Endothelial cell (in vitro differentiated cells): ENCODE results near the gene PALD1. TPM values are rescaled to one million over a fixed set of nuclear protein-coding genes. Genes with fewer than 3 reads are reported as not detected.

ENCODE experiments used
- DNase-seq: peaks from one replicate; pipeline ENCODE4 v3.0.0; 2021; ENCODE audit warnings: low spot score
- H3K27ac Mint-ChIP-seq: one replicate; pipeline ENCODE4 v1.8.0; 2021; ENCODE audit warnings: mixed read lengths, inconsistent platforms; ENCODE audit not compliant: unreplicated experiment
- H3K27me3 Mint-ChIP-seq: one replicate; pipeline ENCODE4 v1.8.0; 2021; ENCODE audit warnings: mild to moderate bottlenecking, moderate library complexity, mixed read lengths, inconsistent platforms; ENCODE audit not compliant: unreplicated experiment
- H3K36me3 Mint-ChIP-seq: one replicate; pipeline ENCODE4 v1.8.0; 2021; ENCODE audit warnings: mild to moderate bottlenecking, low read depth, mixed read lengths, inconsistent platforms; ENCODE audit not compliant: unreplicated experiment
- H3K4me1 Mint-ChIP-seq: one replicate; pipeline ENCODE4 v1.8.0; 2021; ENCODE audit warnings: mild to moderate bottlenecking, mixed read lengths, inconsistent platforms; ENCODE audit not compliant: unreplicated experiment
- H3K4me3 Mint-ChIP-seq: one replicate; pipeline ENCODE4 v1.8.0; 2021; ENCODE audit warnings: mild to moderate bottlenecking, mixed read lengths, inconsistent platforms; ENCODE audit not compliant: unreplicated experiment
- H3K9me3 Mint-ChIP-seq: one replicate; pipeline ENCODE4 v1.8.0; 2021; ENCODE audit warnings: mixed read lengths, inconsistent platforms; ENCODE audit not compliant: unreplicated experiment
- CTCF ChIP-seq: fragments of 200-600 bp; sonication (generic); IDR thresholded peaks from one replicate; pipeline ENCODE4 v1.5.0; 2021; ENCODE audit warnings: antibody characterized with exemption; ENCODE audit not compliant: unreplicated experiment
- total RNA-seq: library from RNA; stranded (reverse); fragmentation: NEBNext Ultra II Directional; extraction: Animal tissue kit (Norgen Biotek cat#: 25700); gene quantifications from one replicate; pipeline ENCODE4 v1.2.1, GENCODE V29; 2021; ENCODE audit not compliant: unreplicated experiment

Gene PALD1
- total RNA-seq, 1 donor from 2014 or later = 166 TPM

GRCh38 chr10:70495691-70496261 lies 17.2 kb downstream of the PALD1 start:
- peaks cover 12% of the 10 kb centered on the region for H3K27me3 Mint-ChIP-seq
- peak overlapping the region; percentile 68 for H3K27ac Mint-ChIP-seq
- peak overlapping the region; percentile 62 for H3K4me3 Mint-ChIP-seq
- peaks cover 97% of the 10 kb centered on the region for H3K4me1 Mint-ChIP-seq
- H3K36me3 Mint-ChIP-seq = peaks cover 49% of the 10 kb centered on the region
- TF ChIP-seq CTCF = no peak
- no peak for DNase-seq
- no peaks in the 10 kb centered on the region for H3K9me3 Mint-ChIP-seq

GRCh38 chr10:70496341-70497119 lies 18.0 kb downstream of the PALD1 start:
- no peak for TF ChIP-seq CTCF
- Mint-ChIP-seq H3K36me3 (peaks cover 47% of the 10 kb centered on the region), H3K4me1 (peaks cover 97% of the 10 kb centered on the region), H3K4me3 (peak overlapping the region; percentile 62), H3K27ac (peak overlapping the region; percentile 30), H3K27me3 (peaks cover 13% of the 10 kb centered on the region), H3K9me3 (no peaks in the 10 kb centered on the region)
- DNase-seq = no peak

GRCh38 chr10:70497120-70497545 lies 18.6 kb downstream of the PALD1 start:
- Mint-ChIP-seq H3K27me3 (peaks cover 16% of the 10 kb centered on the region), H3K36me3 (peaks cover 42% of the 10 kb centered on the region), H3K4me1 (peaks cover 97% of the 10 kb centered on the region), H3K27ac (peak overlapping the region; percentile 48), H3K9me3 (no peaks in the 10 kb centered on the region), H3K4me3 (no peak overlapping the region)
- no peak for DNase-seq
- no peak for TF ChIP-seq CTCF

GRCh38 chr10:70498970-70499835 lies 20.6 kb downstream of the PALD1 start:
- Mint-ChIP-seq H3K27me3 (peaks cover 16% of the 10 kb centered on the region), H3K9me3 (no peaks in the 10 kb centered on the region), H3K4me1 (peaks cover 96% of the 10 kb centered on the region), H3K4me3 (peak overlapping the region; percentile 42), H3K27ac (peak overlapping the region; percentile 91), H3K36me3 (peaks cover 44% of the 10 kb centered on the region)
- DNase-seq = no peak
- TF ChIP-seq CTCF = no peak
